ENCODE measurements around the gene LINC01488.
A peak's percentile ranks its signal among the peaks of the same experiment; 100 is the strongest.

The LINC01488 gene

DNA sequence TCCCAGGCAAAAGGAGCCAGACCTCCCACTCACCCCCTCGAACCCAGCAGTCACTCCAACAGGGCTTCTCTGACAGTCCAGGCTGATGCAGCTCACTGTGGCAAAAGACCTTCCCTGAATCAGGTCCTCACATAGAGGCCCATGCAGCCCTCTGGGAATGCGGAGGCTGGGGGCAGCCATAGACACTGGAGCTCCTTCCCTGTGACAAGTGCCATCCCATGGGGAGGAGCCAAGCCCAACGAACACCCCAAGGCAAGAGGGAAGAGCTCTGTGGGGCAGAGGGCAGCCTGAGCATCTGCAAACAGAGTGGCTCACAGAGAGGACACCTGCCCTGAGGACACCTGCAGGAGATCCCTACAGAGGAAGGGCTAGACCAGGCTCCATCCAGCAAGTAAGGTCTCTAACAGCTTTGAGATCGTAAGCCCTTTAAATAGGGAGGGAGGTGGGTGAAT, at the start of gene LINC01488:
Gene LINC01488 (plus strand): TSS at position 271 of the 452 bp plus-strand sequence.
- intact Hi-C loops (cut with DNase I) = no loop called here
- no peak for DNase-seq

DNA sequence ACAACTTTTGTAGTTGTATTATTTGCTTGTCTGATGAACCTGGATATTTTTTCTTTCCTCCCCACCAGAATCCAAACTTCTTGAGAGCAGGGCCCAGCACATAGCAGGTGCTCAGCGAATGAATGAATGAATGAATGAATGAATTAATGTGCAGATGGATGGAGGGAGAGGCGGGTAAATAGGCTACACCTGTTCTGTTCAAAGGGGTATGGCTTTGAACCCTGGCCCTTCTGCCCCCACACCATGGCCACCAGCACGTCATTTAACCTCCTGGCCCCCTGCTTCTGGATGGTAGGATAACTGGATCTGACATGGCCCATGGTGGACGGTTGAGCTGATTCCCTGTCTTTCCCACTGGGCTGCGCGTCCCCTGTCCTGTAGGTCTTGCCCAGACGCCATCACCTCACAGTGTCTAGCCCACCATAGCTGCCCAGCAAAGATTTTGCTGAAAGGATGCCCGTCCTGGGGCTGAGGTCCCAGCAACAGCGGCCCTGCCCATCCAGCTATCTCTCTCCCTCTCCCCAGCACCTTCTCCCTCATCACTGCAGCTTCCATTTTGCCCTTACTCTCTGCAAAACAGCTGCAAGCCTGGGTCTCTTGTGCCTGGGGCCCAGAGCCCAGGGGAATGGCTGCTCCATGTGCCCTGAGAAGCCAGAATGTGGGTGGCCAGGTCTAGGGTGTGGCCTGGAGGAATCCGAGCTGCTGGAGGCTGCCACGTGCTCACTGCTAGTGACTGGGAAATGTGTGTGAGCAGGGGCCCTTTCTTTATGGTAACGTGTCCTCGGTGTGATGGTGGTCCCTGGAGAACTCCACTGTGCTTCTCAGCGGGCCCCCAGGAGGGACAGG, 49.3 kb upstream of the LINC01488 start:
- DNase-seq = no peak
- intact Hi-C loops (cut with DNase I) = no loop called here

DNA sequence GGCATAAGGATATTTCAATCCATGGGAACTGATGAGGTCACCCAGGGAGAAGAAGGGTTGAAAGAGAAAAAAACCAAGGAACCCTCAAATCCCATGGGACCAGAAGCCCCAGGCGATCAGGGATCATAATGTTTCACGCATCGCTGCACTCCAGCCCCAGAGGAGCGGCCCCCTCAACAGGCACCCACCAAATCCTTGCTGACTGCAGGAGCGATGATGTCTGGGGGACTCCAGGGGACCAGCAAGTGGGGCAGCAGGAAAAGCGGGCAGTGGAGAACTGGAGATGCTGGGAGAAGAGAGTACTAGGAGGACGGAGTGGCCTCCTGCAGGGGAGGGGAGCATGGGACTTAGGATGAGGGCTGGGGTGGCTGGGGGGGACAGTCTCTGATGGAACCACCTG, 47.7 kb upstream of the LINC01488 start:
- intact Hi-C loops (cut with DNase I) = no loop called here
- no peak for DNase-seq

DNA sequence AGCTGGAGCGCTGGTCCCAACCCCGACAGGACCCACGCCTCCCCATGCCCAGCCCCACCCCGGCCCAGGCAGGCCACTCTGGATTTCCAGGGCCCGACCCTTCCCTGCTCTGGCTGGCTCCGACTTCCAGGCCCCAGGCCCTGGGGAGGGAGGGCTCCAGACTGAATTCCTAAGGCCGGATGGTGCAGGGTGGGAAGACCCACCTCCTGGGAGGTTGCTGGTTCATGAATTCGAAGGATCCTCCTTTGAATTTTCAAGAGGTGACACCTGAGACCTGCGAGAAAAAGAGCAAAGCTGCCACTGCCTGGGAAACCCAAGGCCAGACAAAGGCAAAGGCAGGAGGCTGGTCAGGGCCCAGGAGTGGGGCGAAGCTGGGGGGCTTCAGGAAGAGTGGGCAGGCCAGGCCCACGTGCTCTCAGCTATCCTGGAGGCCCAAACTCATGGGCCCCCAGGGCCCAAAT, 47.0 kb upstream of the LINC01488 start:
- DNase-seq = no peak
- intact Hi-C loops (cut with DNase I) = no loop called here

DNA sequence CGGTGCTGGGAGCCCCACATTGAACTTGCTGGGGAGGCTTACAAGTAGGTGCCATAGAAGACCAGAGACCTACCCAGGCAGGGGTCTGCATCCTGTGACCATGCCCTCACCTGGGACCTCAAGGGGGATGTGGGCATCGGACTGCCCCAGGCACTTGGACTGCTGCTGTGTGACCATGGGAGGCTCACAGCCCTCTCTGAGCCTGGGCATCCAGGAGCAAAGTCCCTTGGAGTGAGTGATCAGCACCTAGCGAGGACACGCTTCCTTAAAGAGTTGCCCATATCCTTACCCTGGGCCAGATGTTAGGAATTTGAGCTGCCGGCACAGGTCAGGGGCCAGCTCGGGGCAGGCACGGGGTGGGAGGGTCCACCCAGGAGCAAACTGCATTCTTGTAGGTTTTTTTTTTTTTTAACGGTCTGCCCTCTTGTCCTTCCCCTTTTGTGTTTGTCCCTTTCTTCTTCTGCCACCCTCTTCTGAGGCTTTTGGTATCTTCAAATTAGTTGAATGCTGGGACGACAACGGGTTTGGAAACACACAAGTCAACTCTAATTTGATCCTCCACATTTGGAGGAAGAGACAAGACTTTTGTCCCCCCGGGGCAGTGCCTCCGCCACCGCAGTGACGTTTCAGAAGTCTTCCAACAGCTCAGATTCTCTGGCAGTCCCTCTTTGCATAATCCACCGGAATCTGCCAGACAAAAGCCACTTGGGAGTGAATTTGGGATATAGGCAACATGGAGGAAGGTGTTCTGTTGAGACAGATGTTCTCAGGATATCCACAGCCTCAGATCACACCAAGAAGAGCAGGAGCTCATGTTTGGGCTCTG, 46.1 kb upstream of the LINC01488 start:
- intact Hi-C loops (cut with DNase I) = no loop called here
- no peak for DNase-seq

DNA sequence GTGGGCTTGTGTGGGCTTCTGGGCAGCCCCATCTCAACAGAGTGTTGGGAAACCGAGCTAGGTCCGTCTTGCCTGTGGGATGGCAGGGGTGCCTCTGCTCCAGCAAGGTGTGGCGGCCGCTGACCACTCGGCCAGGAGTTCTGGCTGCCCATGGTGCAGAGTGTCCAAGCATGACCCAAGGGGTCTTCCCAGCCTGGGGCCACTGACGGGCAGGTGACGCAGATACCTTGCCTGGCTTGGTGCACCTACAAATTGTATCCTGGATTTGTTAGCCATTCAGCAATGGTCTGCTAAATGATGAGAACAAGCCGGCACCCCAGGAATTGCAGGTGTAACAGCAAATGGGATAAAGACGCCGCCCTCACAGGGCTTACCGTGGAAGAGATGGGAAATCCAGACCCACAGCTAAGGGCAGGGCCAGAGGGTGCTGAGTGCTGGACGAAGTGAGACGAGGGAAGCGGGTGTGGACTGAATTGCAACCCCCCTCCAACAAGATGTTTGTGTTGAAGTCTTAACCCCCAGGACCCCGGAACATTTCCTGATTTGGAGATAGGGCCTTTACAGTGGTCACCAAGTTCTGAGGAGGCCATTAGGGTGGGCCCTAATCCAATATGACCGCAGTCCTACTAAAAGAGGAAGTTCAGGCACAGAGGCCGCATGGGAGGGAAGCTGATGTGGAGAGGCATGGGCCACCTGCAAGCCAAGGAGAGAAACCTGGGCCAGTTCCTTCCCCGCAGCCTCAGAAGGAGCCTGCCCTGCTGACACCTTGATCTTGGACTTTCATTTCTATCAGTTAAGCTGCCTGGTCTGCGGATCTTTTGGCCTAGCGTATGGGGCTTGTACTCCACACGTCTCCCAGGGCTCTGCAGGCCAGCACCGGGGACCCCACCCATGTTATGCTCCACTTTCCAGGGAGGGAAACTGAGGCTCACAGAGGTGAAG, 45.2 kb upstream of the LINC01488 start:
- peak in 4 of 42 donors; percentile 16 to 49 (median 22) for DNase-seq
- intact Hi-C loops (cut with DNase I) = no loop called here

DNA sequence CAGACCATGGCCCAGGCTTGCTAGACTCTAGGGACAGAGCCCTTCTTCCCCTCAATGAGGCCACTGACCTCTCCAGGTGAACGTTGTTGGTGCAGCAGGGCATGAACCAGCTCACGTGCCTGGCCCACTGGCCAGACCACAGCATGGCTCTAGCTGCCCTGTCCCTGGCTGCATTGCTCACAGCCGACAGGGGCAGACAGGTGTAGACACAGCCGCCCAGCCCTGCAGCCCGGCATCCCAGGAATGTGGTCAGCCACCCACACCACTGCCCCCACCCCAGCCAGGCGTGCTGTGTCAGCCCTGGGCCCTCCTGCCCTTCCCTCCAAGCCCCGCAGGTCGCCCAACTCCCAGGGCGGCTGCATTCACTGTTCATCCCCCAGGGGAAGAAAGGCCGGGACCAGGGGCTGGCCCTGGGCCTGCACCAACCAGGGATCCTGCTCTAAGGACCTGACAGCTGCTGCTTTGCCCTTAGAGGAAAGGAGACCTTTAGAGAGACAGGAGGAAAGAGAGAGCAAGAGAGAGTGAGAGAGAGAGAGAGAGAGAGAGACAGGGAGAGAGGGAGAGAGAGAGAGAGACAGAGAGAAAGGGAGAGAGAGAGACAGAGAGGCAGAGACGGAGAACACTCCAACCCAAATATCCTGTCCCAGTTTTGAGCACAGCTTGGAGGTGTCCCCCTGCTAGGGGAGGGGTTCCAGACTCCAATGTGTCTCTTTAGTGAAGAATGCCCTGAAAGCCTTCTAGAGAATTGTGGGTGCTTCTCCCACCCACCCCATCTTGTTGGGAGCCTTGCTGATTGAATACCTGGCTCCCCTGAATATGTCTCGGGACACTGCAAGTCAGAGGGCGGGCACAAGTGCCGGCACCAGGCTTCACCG, 44.2 kb upstream of the LINC01488 start:
- no peak for DNase-seq
- intact Hi-C loops (cut with DNase I) = no loop called here

DNA sequence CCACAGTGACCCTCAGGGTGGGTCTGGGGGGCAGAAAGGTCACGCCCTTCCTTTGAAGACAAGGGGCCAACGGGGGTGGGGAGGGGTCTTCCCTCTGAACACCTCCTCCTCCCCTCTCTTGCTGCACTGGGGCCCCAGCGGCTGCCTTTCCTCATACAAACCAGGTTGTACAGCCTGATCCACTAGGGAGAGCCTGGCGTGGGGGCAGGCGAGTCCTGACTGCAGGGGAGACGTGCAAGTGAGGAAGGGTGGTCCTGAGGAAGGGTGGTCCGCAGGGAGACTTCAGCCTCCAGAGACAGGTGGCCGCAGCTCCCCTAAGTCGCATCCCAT, 43.6 kb upstream of the LINC01488 start:
- intact Hi-C loops (cut with DNase I) = no loop called here
- no peak for DNase-seq

DNA sequence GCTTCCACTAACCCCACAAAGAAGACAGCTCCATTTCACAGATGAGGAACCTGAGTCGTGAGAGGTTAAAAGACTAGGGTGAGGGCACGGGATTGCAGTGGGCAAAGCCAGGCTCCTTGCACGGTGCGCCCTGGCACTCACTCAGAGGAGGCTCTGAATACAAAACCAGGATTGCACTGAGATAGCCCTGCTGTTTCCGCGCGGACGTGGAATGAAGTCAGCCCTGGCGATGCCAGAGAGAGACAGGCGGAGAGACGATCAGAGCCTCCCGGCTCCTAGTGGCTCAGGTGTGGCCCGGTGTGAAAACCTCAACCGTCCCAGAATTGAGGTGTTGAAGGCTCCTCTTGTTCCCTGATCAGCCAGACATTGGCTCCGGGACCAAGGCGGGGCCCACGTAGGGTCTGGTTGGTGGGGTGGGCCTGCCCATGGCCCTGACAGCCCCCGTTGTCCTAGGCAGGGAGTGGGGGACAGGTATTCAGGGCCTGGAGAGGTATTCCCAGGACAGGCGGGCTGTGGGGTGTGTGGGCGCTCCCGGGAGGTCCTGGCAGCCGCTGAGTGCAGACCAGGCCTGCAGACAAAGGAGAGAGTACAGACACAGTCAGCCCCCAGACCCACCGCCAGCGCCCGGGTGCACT, 43.1 kb upstream of the LINC01488 start:
- intact Hi-C loops (cut with DNase I) = no loop called here
- DNase-seq = no peak

DNA sequence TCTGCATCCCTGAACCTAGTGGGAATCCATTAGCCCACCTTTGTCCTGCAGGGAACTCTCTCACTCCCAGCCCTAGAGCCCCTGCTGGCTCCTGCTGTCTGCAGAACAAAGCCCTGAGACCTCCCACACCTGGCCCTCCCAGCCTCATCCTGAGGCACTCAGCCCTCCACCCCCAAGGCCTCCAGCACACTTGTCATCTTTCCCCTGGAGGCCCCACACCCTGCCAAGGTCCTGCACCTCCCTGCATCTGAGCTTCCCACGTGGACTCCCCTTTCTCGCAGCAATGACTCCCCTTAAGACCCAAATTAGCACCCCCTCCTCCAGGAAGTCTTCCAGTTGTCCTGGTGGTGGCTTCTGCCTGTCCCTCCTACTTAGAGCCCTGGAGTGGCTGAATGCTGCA, 42.3 kb upstream of the LINC01488 start:
- no peak for DNase-seq
- intact Hi-C loops (cut with DNase I) = no loop called here

DNA sequence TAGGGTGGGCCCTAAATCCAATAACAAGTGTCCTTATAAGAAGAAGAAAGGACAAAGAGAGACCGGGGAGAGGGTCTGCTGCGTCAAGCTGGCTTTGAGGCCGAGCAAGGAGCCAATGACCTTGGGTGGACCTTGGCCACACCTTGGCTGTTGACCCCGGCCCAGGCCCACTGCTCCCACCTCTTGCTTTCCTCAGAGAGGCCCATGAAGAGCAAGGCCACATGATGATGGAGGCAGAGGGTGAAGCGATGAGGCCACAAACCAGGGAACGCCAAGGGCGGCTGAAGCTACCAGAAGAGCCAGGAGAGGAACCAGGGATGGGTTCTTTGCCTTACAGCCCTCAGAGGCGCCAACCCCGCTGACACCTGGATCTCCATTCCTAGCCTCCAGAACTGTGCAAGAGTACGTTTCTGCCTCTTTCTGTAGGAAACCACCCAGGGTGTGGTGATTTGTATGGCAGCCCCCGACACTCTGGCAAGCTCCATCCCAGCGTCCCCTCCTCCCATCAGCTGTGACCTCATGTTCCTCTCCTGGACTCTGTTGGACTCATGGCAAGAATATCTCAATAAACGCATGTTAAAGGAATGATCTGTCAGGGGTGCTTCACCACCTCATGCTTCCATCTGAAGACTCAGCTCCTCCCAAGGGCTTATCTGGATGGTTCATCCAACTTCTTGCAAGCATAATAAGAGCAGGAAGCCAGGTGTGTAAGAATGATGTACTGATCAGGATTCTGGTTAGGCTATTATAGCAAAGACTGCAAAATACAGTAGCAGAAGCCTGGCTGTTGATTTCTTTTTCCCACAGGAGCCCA, 41.6 kb upstream of the LINC01488 start:
- intact Hi-C loops (cut with DNase I) = loop anchor here (10.0 kb wide), 1 partner anchor 205 kb away; the partner anchor contains the start of gene CCND1
- no peak for DNase-seq

DNA sequence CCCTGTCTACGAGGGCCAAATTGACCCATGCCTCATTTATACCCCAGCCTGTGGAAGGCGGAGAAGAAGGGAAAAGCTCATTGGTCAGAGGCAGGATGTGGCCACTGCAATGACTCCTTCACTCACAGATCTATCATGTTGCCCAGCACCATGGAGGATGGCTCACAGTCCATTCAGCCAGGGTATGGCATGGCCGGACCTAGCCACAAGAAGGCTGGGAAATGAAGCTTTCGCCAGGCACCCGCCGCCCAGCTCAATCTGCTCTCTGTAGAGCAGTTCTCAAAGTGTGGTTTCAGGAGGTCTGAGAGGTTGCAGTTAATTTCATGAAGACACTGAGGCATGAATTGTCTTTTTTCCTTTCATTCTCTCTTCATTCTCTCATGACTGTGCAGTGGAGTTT, 40.6 kb upstream of the LINC01488 start:
- intact Hi-C loops (cut with DNase I) = loop anchor here (10.0 kb wide), 1 partner anchor 204 kb away; the partner anchor contains the start of gene CCND1
- no peak for DNase-seq

DNA sequence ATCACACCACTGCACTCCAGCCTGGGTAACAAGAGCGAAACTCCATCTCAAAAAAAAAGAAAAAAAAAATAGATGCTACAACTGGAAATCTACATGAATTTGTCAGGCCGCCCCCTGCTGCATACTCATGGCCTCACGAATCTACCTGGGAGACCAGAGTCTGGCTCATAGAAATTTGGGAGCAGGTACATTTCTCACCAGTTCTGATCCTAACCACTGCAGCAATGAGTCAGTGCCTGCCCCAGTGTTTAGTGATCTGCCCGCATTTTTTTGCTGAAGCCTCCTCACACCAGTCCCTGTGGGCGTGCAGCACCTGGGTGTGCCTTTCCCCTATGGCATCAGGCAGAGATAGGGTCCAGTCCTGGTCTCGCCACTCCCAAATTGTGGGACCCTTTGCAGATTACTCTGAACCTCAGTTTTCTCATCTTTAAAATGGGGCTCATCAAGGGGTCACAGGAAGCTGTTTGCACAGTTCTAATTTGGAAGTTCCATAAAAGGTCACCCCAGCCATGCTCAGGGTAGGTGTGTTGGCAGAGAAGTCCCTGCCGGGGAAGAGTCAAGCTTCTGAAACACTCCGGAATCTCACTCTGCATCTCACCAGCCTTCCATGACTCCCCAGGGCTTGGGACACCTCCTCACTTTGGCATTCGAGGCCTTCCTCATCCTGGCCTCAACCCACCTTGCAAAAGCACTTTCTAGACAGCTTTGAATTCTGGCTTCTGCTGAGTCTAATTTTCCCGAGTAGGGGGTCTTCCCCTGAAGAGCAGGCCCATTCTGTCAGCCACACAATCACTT, 39.3 kb upstream of the LINC01488 start:
- intact Hi-C loops (cut with DNase I) = loop anchor here (10.0 kb wide), 1 partner anchor 203 kb away; the partner anchor contains the start of gene CCND1
- DNase-seq = no peak

DNA sequence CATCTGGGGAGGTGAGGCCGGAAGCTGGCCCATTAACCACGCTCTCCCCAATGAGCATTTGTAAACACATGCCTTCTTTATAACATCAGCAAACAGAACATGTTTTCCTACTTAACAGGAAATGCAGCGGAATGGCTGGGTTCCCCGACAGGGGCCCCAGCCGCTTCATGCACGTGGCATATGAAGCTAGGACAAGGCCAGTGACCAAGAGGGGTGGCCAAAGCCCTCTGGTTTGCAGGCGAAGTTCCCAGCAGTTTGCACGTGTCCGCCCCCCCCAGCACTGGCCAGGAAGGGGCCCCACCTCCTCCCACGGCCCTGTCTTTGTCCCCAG, 38.7 kb upstream of the LINC01488 start:
- peak in 11 of 42 donors; percentile 13 to 48 (median 32) for DNase-seq
- intact Hi-C loops (cut with DNase I) = loop anchor here (10.0 kb wide), 1 partner anchor 202 kb away; the partner anchor contains the start of gene CCND1

DNA sequence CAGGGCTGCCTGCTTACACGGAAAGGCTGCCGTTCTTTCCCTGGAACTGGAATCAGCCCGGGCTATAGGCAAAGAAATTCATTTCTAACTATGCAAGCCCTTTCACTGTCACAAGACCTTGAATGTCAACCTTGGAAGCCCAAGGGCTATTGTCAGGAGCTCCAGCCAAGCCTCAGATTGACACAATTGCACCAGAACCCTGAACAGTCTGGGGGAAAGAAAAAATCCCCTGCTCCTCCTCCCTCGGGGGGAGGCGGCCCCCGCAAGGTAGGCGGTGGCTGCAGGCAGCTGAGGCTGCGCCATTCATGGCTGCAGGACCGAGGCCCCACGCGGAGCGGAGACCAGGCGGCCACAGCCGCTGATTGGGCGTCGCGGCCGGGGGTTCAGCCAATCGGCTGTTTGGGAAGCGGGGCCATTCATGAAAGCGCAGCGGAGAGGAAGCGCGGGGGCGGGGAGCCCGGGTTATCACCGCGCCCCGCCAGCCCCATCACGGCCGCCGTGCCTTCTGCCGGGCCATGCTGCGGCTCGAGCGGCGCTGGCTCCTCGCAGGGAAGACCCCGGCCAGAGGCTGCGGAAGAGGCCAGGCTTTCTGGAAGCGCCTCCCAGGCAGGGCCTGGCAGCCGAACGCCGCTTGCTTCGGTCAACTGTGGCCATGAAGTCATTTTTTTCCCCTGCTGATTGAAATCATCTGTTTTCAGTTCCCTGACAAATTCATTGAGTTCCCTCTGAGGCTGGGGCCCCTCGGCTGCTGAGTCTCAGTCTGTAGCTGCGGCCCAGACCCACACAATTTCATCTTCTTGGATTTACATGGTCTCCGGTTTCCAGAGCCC, 38.1 kb upstream of the LINC01488 start:
- peak; percentile 57 to 93 (median 85) for DNase-seq
- intact Hi-C loops (cut with DNase I) = loop anchor here (10.0 kb wide), 1 partner anchor 201 kb away; the partner anchor contains the start of gene CCND1

Data from head of caudate nucleus (tissue), 42 donors.